ENCODE measurements around the gene PLEKHH1. TPM values are rescaled to one million over a fixed set of nuclear protein-coding genes. Genes with fewer than 3 reads are reported as not detected.

PLEKHH1 gene
- total RNA-seq, 6 donors from 2014 or later = 0.46 to 25.1 (median 4.4) TPM

DNA sequence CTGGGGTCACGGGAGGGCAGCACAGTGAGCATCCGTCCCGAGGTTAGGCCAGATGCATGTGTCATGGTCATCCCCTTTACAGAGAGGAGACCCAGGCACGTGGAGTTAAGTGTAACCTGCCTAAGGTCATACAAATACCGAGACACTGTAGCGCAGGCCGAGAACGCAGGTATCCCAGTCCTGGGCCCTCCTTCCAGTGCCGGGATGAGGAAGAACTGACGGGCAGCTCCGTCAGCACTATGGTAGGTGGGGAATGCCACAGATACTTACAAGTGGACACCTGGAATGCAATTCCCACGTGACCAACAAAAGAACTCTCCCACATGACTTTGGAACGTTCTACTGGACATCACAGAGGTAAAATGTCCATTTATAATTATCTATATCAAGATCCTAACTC lies 35.9 kb upstream of the PLEKHH1 start:
- DNase-seq (no peak), ATAC-seq (ENCODE audit: low FRiP score in 2 of 2) (no peak)
- H3K4me3 ChIP-seq = no peak overlapping the region
- no peaks in the 10 kb centered on the region for H3K4me1 ChIP-seq
- no peaks in the 10 kb centered on the region for H3K27me3 ChIP-seq
- 83 to 89% methylated on average over 13 of the region's 13 CpGs for WGBS, 2 donors
- TF ChIP-seq POLR2A (IDR thresholded peaks at IDR 0.05) (no peak), POLR2AphosphoS5 (IDR thresholded peaks at IDR 0.05) (no peak)
- no peak overlapping the region for H3K27ac ChIP-seq
- H3K9me3 ChIP-seq = peaks cover 5 to 12% (median 7%) of the 10 kb centered on the region in 4 donors
- H3K36me3 ChIP-seq = no peaks in the 10 kb centered on the region

GRCh38 chr14:67497716-67498115 lies 35.4 kb upstream of the PLEKHH1 start:
- H3K4me1 ChIP-seq = no peaks in the 10 kb centered on the region
- H3K9me3 ChIP-seq = peaks cover 5 to 12% (median 7%) of the 10 kb centered on the region in 4 donors
- 92 to 93% methylated on average over 4 of the region's 4 CpGs for WGBS, 2 donors
- TF ChIP-seq EP300 (IDR thresholded peaks at IDR 0.05) (no peak), POLR2AphosphoS5 (IDR thresholded peaks at IDR 0.05) (no peak), POLR2A (IDR thresholded peaks at IDR 0.05) (no peak)
- TF ChIP-seq, protein P1, sequence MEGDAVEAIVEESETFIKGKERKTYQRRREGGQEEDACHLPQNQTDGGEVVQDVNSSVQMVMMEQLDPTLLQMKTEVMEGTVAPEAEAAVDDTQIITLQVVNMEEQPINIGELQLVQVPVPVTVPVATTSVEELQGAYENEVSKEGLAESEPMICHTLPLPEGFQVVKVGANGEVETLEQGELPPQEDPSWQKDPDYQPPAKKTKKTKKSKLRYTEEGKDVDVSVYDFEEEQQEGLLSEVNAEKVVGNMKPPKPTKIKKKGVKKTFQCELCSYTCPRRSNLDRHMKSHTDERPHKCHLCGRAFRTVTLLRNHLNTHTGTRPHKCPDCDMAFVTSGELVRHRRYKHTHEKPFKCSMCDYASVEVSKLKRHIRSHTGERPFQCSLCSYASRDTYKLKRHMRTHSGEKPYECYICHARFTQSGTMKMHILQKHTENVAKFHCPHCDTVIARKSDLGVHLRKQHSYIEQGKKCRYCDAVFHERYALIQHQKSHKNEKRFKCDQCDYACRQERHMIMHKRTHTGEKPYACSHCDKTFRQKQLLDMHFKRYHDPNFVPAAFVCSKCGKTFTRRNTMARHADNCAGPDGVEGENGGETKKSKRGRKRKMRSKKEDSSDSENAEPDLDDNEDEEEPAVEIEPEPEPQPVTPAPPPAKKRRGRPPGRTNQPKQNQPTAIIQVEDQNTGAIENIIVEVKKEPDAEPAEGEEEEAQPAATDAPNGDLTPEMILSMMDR (IDR thresholded peaks at IDR 0.05) = no peak
- ATAC-seq (ENCODE audit: low FRiP score in 2 of 2) (no peak), DNase-seq (no peak)
- no peak overlapping the region for H3K4me3 ChIP-seq
- no peaks in the 10 kb centered on the region for H3K36me3 ChIP-seq
- no peaks in the 10 kb centered on the region for H3K27me3 ChIP-seq
- H3K27ac ChIP-seq = no peak overlapping the region

GRCh38 chr14:67500981-67501380 lies 32.1 kb upstream of the PLEKHH1 start:
- Histone ChIP-seq H3K36me3 (no peaks in the 10 kb centered on the region), H3K27ac (no peak overlapping the region), H3K4me3 (no peak overlapping the region), H3K4me1 (no peaks in the 10 kb centered on the region), H3K9me3 (no peaks in the 10 kb centered on the region), H3K27me3 (no peaks in the 10 kb centered on the region)
- ATAC-seq (ENCODE audit: low FRiP score in 2 of 2) (no peak), DNase-seq (no peak)
- WGBS, 2 donors = 77 to 92% methylated on average over 3 of the region's 3 CpGs
- TF ChIP-seq EP300 (IDR thresholded peaks at IDR 0.05) = no peak
- TF ChIP-seq POLR2A (IDR thresholded peaks at IDR 0.05) = no peak
- TF ChIP-seq POLR2AphosphoS5 (IDR thresholded peaks at IDR 0.05) = no peak

DNA sequence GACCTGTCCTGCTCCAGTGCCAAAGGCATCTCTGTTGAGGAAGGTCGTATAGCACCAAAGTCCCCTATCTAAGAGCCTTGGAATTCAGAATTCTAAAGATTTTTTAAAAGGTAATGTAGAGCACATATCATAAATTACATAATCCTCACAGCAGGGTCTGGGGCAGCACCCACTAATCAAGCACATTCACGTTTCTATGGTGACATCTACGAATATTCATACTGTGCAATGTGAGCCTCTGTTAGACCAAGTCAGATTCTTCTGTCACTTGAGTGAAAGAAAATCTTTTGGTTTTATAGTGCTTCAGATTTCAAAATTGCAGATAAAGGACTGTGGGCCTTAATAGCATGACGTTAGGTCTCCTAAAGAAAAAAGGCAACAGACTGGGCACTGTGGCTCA lies 31.4 kb upstream of the PLEKHH1 start:
- no peak for TF ChIP-seq EP300 (IDR thresholded peaks at IDR 0.05)
- TF ChIP-seq POLR2AphosphoS5 (IDR thresholded peaks at IDR 0.05) = no peak
- TF ChIP-seq, protein P1 (IDR thresholded peaks at IDR 0.05) = no peak
- Histone ChIP-seq H3K4me3 (no peak overlapping the region), H3K27ac (no peak overlapping the region), H3K4me1 (no peaks in the 10 kb centered on the region), H3K36me3 (no peaks in the 10 kb centered on the region), H3K9me3 (no peaks in the 10 kb centered on the region), H3K27me3 (no peaks in the 10 kb centered on the region)
- ATAC-seq (ENCODE audit: low FRiP score in 2 of 2) (no peak), DNase-seq (no peak)
- 77 to 79% methylated on average over 4 of the region's 4 CpGs for WGBS, 2 donors

DNA sequence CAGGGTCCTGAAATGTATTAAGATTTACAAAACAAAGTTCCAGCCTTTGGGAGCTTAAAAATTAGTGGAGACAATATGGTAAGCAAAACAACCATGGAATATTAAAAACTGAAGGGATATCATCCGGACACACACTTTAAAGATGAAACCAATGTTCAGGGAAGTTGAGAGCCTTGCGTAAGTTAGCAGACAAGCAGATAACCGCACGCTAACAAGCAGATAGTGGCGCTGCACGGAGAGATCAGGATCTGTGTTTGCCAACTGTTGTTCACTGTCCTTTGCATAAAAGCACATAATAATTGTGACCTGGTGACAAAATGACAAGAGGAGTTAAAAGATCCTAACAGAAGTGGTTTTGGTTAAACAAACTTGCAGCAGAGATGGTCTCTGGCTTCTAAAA lies 30.2 kb upstream of the PLEKHH1 start:
- Histone ChIP-seq H3K27me3 (no peaks in the 10 kb centered on the region), H3K4me1 (no peaks in the 10 kb centered on the region), H3K9me3 (no peaks in the 10 kb centered on the region), H3K4me3 (no peak overlapping the region), H3K27ac (no peak overlapping the region), H3K36me3 (no peaks in the 10 kb centered on the region)
- TF ChIP-seq POLR2A (IDR thresholded peaks at IDR 0.05) = no peak
- TF ChIP-seq, protein P1 (IDR thresholded peaks at IDR 0.05) = no peak
- no peak for TF ChIP-seq POLR2AphosphoS5 (IDR thresholded peaks at IDR 0.05)
- no peak for TF ChIP-seq EP300 (IDR thresholded peaks at IDR 0.05)
- ATAC-seq (ENCODE audit: low FRiP score in 2 of 2) (no peak), DNase-seq (no peak)
- WGBS, 2 donors = 52 to 64% methylated on average over 6 of the region's 6 CpGs

DNA sequence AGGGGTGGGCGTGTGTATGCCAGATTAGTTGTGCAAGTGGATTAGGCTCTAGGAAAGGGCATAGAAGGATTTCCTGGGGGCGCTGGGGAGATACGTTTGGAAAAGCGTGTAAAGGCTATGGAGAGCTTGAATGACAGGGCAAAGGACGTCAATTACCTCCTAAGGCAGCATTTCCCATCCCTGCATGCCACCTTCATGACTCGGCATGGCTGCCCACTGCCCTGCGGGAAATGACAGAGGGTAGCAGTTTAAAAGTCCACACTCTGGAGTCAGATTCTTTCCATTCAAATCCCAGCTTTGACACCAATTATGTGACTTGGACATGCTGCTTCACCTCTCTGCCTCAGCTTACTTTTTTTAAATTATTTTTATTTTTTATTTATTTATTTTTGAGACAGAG lies 29.8 kb upstream of the PLEKHH1 start:
- no peak overlapping the region for H3K4me3 ChIP-seq
- TF ChIP-seq POLR2A (IDR thresholded peaks at IDR 0.05) (no peak), EP300 (IDR thresholded peaks at IDR 0.05) (no peak), POLR2AphosphoS5 (IDR thresholded peaks at IDR 0.05) (no peak)
- TF ChIP-seq, protein P1 (IDR thresholded peaks at IDR 0.05) = no peak
- no peaks in the 10 kb centered on the region for H3K27me3 ChIP-seq
- H3K4me1 ChIP-seq = no peaks in the 10 kb centered on the region
- ATAC-seq (ENCODE audit: low FRiP score in 2 of 2) (no peak), DNase-seq (no peak)
- H3K36me3 ChIP-seq = no peaks in the 10 kb centered on the region
- no peak overlapping the region for H3K27ac ChIP-seq
- 72 to 78% methylated on average over 7 of the region's 7 CpGs for WGBS, 2 donors
- no peaks in the 10 kb centered on the region for H3K9me3 ChIP-seq
